ENCODE measurements around the gene PLLP.

Gene PLLP

GRCh38 chr16:57284209-57284951 is at the start of gene PLLP:
Gene PLLP (minus strand): TSS chr16:57284672. CDS start chr16:57284540, 132 bp downstream.
- peak; percentile 66 for DNase-seq (ENCODE audit: low spot score)

GRCh38 chr16:57333402-57333801 is 48.9 kb upstream of the PLLP start:
- no peak for DNase-seq (ENCODE audit: low spot score)

- no peak for DNase-seq (ENCODE audit: low spot score)
Measured at GRCh38 chr16:57331355-57331754, 46.9 kb upstream of the PLLP start.

GRCh38 chr16:57329718-57330327 is 45.4 kb upstream of the PLLP start:
- DNase-seq (ENCODE audit: low spot score): no peak

GRCh38 chr16:57325458-57325857 is 41.0 kb upstream of the PLLP start:
- DNase-seq (ENCODE audit: low spot score): no peak

GRCh38 chr16:57324749-57325148 is 40.3 kb upstream of the PLLP start:
- no peak for DNase-seq (ENCODE audit: low spot score)

- no peak for DNase-seq (ENCODE audit: low spot score)
Measured at GRCh38 chr16:57319646-57320045, 35.2 kb upstream of the PLLP start.

GRCh38 chr16:57318240-57318970 is 33.9 kb upstream of the PLLP start:
- peak; percentile 55 for DNase-seq (ENCODE audit: low spot score)

- DNase-seq (ENCODE audit: low spot score): no peak
Measured at GRCh38 chr16:57316390-57317017, 32.0 kb upstream of the PLLP start.

- DNase-seq (ENCODE audit: low spot score): no peak
Measured at GRCh38 chr16:57315416-57315815, 30.9 kb upstream of the PLLP start.

- no peak for DNase-seq (ENCODE audit: low spot score)
Measured at GRCh38 chr16:57314161-57314785, 29.8 kb upstream of the PLLP start.

- no peak for DNase-seq (ENCODE audit: low spot score)
Measured at GRCh38 chr16:57313509-57313908, 29.0 kb upstream of the PLLP start.

GRCh38 chr16:57310801-57311200 is 26.3 kb upstream of the PLLP start:
- DNase-seq (ENCODE audit: low spot score): no peak

GRCh38 chr16:57308041-57308440 is 23.6 kb upstream of the PLLP start:
- no peak for DNase-seq (ENCODE audit: low spot score)

- no peak for DNase-seq (ENCODE audit: low spot score)
Measured at GRCh38 chr16:57307365-57307764, 22.9 kb upstream of the PLLP start.

GRCh38 chr16:57306676-57307341 is 22.3 kb upstream of the PLLP start:
- no peak for DNase-seq (ENCODE audit: low spot score)

- no peak for DNase-seq (ENCODE audit: low spot score)
Measured at GRCh38 chr16:57305159-57305811, 20.8 kb upstream of the PLLP start.

GRCh38 chr16:57304169-57305061 is 19.9 kb upstream of the PLLP start:
- no peak for DNase-seq (ENCODE audit: low spot score)

- DNase-seq (ENCODE audit: low spot score): no peak
Measured at GRCh38 chr16:57303910-57304168, 19.4 kb upstream of the PLLP start.
